ENCODE results near the gene SPACDR. TPM values are rescaled to one million over a fixed set of nuclear protein-coding genes. Genes with fewer than 3 reads are reported as not detected.
"Not testable (repeated sequence)": the region's sequence is repeated elsewhere in the genome, so short reads cannot be mapped to it uniquely, and the experiment has no call there.

Gene SPACDR
- total and polyA plus RNA-seq, 9 of the 15 experiments (the other 6 are each of a cell fraction or from before 2014, with no cell fraction given) = 0.07 to 0.55 (median 0.14) TPM; not detected in 1

DNA sequence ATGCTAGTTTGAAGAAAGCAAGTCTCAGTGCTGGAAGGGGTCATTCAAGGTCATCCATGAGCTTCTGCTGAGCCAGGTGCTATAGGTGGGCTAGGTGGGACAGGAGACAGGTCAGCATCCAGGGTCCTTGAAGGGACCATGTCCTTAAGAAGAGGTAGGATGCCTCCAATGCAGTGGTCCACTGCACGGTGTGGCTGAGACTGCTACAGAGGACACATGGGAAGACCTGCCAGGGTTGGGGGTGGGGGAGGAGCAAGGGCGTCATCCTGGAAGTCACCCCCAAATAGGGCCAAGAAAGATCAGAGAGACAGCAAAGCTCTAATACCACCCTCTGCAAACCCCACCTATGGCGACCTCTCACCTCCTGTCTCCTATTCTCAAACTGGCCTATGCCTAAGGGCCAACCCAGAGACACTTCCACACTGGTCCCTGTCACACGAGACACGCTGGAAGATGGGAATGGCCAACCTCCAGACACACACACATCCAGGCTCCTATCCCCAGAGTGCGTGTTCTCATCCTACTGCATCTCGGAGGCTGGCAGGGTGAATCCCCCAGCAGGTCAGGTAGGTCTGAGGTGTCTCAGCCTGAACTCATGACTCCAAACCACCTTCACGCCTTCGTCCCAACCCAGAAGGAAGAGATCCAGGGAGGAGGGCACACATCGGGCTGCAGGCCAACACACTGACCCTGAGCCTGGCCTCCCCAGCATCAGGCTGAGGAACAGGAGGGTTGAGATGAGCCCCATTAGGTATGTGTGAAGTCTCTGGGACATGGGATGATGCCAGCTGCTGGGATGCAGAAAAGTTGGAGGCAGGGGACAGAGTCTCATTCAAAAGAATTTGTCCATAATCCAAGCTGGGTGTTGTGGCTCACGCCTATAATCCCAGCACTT is 22.2 kb downstream of the SPACDR start (continued):
- TF ChIP-seq, protein P1, sequence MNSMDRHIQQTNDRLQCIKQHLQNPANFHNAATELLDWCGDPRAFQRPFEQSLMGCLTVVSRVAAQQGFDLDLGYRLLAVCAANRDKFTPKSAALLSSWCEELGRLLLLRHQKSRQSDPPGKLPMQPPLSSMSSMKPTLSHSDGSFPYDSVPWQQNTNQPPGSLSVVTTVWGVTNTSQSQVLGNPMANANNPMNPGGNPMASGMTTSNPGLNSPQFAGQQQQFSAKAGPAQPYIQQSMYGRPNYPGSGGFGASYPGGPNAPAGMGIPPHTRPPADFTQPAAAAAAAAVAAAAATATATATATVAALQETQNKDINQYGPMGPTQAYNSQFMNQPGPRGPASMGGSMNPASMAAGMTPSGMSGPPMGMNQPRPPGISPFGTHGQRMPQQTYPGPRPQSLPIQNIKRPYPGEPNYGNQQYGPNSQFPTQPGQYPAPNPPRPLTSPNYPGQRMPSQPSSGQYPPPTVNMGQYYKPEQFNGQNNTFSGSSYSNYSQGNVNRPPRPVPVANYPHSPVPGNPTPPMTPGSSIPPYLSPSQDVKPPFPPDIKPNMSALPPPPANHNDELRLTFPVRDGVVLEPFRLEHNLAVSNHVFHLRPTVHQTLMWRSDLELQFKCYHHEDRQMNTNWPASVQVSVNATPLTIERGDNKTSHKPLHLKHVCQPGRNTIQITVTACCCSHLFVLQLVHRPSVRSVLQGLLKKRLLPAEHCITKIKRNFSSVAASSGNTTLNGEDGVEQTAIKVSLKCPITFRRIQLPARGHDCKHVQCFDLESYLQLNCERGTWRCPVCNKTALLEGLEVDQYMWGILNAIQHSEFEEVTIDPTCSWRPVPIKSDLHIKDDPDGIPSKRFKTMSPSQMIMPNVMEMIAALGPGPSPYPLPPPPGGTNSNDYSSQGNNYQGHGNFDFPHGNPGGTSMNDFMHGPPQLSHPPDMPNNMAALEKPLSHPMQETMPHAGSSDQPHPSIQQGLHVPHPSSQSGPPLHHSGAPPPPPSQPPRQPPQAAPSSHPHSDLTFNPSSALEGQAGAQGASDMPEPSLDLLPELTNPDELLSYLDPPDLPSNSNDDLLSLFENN (IDR thresholded peaks at IDR 0.05; ENCODE audit: low read depth in 2 of 2, low read length in 2 of 2) = no peak

- H3K27me3 ChIP-seq (ENCODE audit: control insufficient read depth in 2 of 2, insufficient read depth in 2 of 2, low read length in 2 of 2); intact Hi-C loops (cut with micrococcal nuclease); H3K9me3 ChIP-seq (replicated peaks; ENCODE audit: control insufficient read depth, insufficient read depth, low read depth, low read length); H3K4me3 ChIP-seq; H3K9me1 ChIP-seq (ENCODE audit: control insufficient read depth, insufficient read depth, low read length); FAIRE-seq; H4K20me1 ChIP-seq (replicated peaks; ENCODE audit: control insufficient read depth, insufficient read depth, low read length); in situ Hi-C loops (cut with MboI); BruUV-seq (replicated peaks); H3K4me2 ChIP-seq (ENCODE audit: insufficient read depth, low read length); ATAC-seq; CTCF ChIA-PET (ENCODE audit: low intra/inter-chr PET ratio); DNase-seq (ENCODE audit: extremely low read depth in 1 of 4, low spot score in 3 of 4): not testable (repeated sequence)
- Histone ChIP-seq H3K9ac (ENCODE audit: insufficient read depth in 1 of 2, low read depth in 2 of 2, low read length in 2 of 2) (peak overlapping the region in 1 of 2 experiments; percentile 48; a peak in 2 of 4 replicates), H3K79me2 (ENCODE audit: control insufficient read depth, insufficient read depth, low read length) (peaks cover 23% of the 10 kb centered on the region), H3K4me1 (replicated peaks in 1 of 2; ENCODE audit: control insufficient read depth in 2 of 2, insufficient read depth in 2 of 2, low read length in 2 of 2) (peaks cover 33 to 68% of the 10 kb centered on the region in 2 experiments), H3K27ac (ENCODE audit: extremely low read depth, low read depth, low read length) (peak overlapping the region; percentile 83; the same call in 2 of the 3 replicates), H3K36me3 (ENCODE audit: control insufficient read depth, insufficient read depth, low read length) (peaks cover 13% of the 10 kb centered on the region), H2AFZ (ENCODE audit: low read depth, low read length) (peak overlapping the region; percentile 96)
- WGBS (ENCODE audit: insufficient coverage, low coverage, missing lambda C conversion rate) = 80% methylated on average over 7 of the region's 7 CpGs
- POLR2A ChIA-PET = interaction anchor here (0.6 to 4.3 kb wide), 4 partner anchors 10 to 339 kb away, joined by 3 to 44 read pairs (median 4); partner anchors contain the start of genes MEPCE and ZCWPW1
- 0 out of 2 replicates have a peak, but pooled peaks have one; percentile 34 for TF ChIP-seq ZNF197 (CRISPR knock-in tag; IDR thresholded peaks at IDR 0.05; ENCODE audit: low read depth)
- 0 out of 6 replicates have a peak, but pooled peaks of 1 of the 3 experiments have one; percentile 38 for TF ChIP-seq ZBTB11 (CRISPR knock-in tag; IDR thresholded peaks at IDR 0.05)
- TF ChIP-seq, protein P2, sequence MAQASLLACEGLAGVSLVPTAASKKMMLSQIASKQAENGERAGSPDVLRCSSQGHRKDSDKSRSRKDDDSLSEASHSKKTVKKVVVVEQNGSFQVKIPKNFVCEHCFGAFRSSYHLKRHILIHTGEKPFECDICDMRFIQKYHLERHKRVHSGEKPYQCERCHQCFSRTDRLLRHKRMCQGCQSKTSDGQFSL (CRISPR knock-in tag; IDR thresholded peaks at IDR 0.05) = not testable (repeated sequence)
- TF ChIP-seq, protein P2 (tag; IDR thresholded peaks at IDR 0.05) = peak in 1 of 2 experiments; percentile 66; a peak in 1 of 4 replicates
Observed at GRCh38 chr7:100439244-100439643, 24.8 kb downstream of the SPACDR start.

Data from K562 (cell line).